Measurements from ENCODE around the gene GPRC6A. TPM values are rescaled to one million over a fixed set of nuclear protein-coding genes. Genes with fewer than 3 reads are reported as not detected.
"Not testable (repeated sequence)": the region's sequence is repeated elsewhere in the genome, so short reads cannot be mapped to it uniquely, and the experiment has no call there.

The GPRC6A gene
- total and polyA plus RNA-seq, 2 donors: not detected

GRCh38 chr6:116834526-116834925 is 5.6 kb upstream of the GPRC6A start:
- not testable (repeated sequence) for DNase-seq (ENCODE audit: extremely low spot score); H3K36me3 ChIP-seq (ENCODE audit: insufficient read depth); H3K27ac ChIP-seq (ENCODE audit: low read depth); H3K4me1 ChIP-seq (ENCODE audit: insufficient read depth); H3K4me3 ChIP-seq (ENCODE audit: low read depth, low read length)
- 94% methylated on average over 2 of the region's 2 CpGs for WGBS

GRCh38 chr6:116827561-116828240 is 1.2 kb downstream of the GPRC6A start:
- WGBS: 56% methylated on average over 2 of the region's 2 CpGs
- no peak for DNase-seq (ENCODE audit: extremely low spot score)
- Histone ChIP-seq H3K27ac (ENCODE audit: low read depth) (no peak overlapping the region), H3K4me1 (ENCODE audit: insufficient read depth) (no peaks in the 10 kb centered on the region), H3K4me3 (ENCODE audit: low read depth, low read length) (no peak overlapping the region), H3K36me3 (ENCODE audit: insufficient read depth) (no peaks in the 10 kb centered on the region)

- not testable (repeated sequence) for H3K4me3 ChIP-seq (ENCODE audit: low read depth, low read length); H3K27ac ChIP-seq (ENCODE audit: low read depth); H3K36me3 ChIP-seq (ENCODE audit: insufficient read depth); DNase-seq (ENCODE audit: extremely low spot score); H3K4me1 ChIP-seq (ENCODE audit: insufficient read depth)
- WGBS: 94% methylated on average over 15 of the region's 15 CpGs
Measured at GRCh38 chr6:116816336-116816735, 12.5 kb downstream of the GPRC6A start.

- H3K36me3 ChIP-seq (ENCODE audit: insufficient read depth): no peaks in the 10 kb centered on the region
Measured at GRCh38 chr6:116812051-116812650, 16.7 kb downstream of the GPRC6A start.

GRCh38 chr6:116801971-116802370 is 26.9 kb downstream of the GPRC6A start:
- no peaks in the 10 kb centered on the region for H3K4me1 ChIP-seq (ENCODE audit: insufficient read depth)
- peaks cover 2% of the 10 kb centered on the region for H3K36me3 ChIP-seq (ENCODE audit: insufficient read depth)
- no peak overlapping the region for H3K4me3 ChIP-seq (ENCODE audit: low read depth, low read length)
- no peak for DNase-seq (ENCODE audit: extremely low spot score)
- no peak overlapping the region for H3K27ac ChIP-seq (ENCODE audit: low read depth)

More at GRCh38 chr6:116812051-116812650, 16.7 kb downstream of the GPRC6A start:
- 90% methylated on average over 2 of the region's 2 CpGs for WGBS
- Histone ChIP-seq H3K4me3 (ENCODE audit: low read depth, low read length) (no peak overlapping the region), H3K27ac (ENCODE audit: low read depth) (no peak overlapping the region), H3K4me1 (ENCODE audit: insufficient read depth) (no peaks in the 10 kb centered on the region)
- no peak for DNase-seq (ENCODE audit: extremely low spot score)

- DNase-seq (ENCODE audit: extremely low spot score): no peak
- Histone ChIP-seq H3K27ac (ENCODE audit: low read depth) (no peak overlapping the region), H3K4me3 (ENCODE audit: low read depth, low read length) (no peak overlapping the region), H3K36me3 (ENCODE audit: insufficient read depth) (peaks cover 2% of the 10 kb centered on the region), H3K4me1 (ENCODE audit: insufficient read depth) (no peaks in the 10 kb centered on the region)
Measured at GRCh38 chr6:116799945-116800344, 28.9 kb downstream of the GPRC6A start.

- DNase-seq (ENCODE audit: extremely low spot score): no peak
Measured at GRCh38 chr6:116797585-116797984, 31.3 kb downstream of the GPRC6A start.

GRCh38 chr6:116793224-116793623 is 35.7 kb downstream of the GPRC6A start:
- 54% methylated on average over 3 of the region's 3 CpGs for WGBS
- Histone ChIP-seq H3K4me1 (ENCODE audit: insufficient read depth) (no peaks in the 10 kb centered on the region), H3K36me3 (ENCODE audit: insufficient read depth) (no peaks in the 10 kb centered on the region), H3K4me3 (ENCODE audit: low read depth, low read length) (no peak overlapping the region), H3K27ac (ENCODE audit: low read depth) (no peak overlapping the region)
- no peak for DNase-seq (ENCODE audit: extremely low spot score)

More at GRCh38 chr6:116797585-116797984, 31.3 kb downstream of the GPRC6A start:
- WGBS: 58% methylated on average over 2 of the region's 2 CpGs
- H3K4me3 ChIP-seq (ENCODE audit: low read depth, low read length): no peak overlapping the region
- H3K36me3 ChIP-seq (ENCODE audit: insufficient read depth): no peaks in the 10 kb centered on the region
- H3K4me1 ChIP-seq (ENCODE audit: insufficient read depth): no peaks in the 10 kb centered on the region
- no peak overlapping the region for H3K27ac ChIP-seq (ENCODE audit: low read depth)

GRCh38 chr6:116783852-116784251 is 45.0 kb downstream of the GPRC6A start:
- no peak overlapping the region for H3K4me3 ChIP-seq (ENCODE audit: low read depth, low read length)
- no peaks in the 10 kb centered on the region for H3K36me3 ChIP-seq (ENCODE audit: insufficient read depth)
- H3K27ac ChIP-seq (ENCODE audit: low read depth): no peak overlapping the region
- DNase-seq (ENCODE audit: extremely low spot score): no peak
- no peaks in the 10 kb centered on the region for H3K4me1 ChIP-seq (ENCODE audit: insufficient read depth)
- 63% methylated on average over 5 of the region's 5 CpGs for WGBS

GRCh38 chr6:116779573-116780164 is 49.2 kb downstream of the GPRC6A start:
- no peak for DNase-seq (ENCODE audit: extremely low spot score)
- H3K4me3 ChIP-seq (ENCODE audit: low read depth, low read length): no peak overlapping the region

GRCh38 chr6:116773886-116774285 is 55.0 kb downstream of the GPRC6A start:
- H3K36me3 ChIP-seq (ENCODE audit: insufficient read depth): no peaks in the 10 kb centered on the region
- no peak for DNase-seq (ENCODE audit: extremely low spot score)
- 77% methylated on average over 1 of the region's 1 CpG for WGBS
- H3K27ac ChIP-seq (ENCODE audit: low read depth): no peak overlapping the region
- no peak overlapping the region for H3K4me3 ChIP-seq (ENCODE audit: low read depth, low read length)
- H3K4me1 ChIP-seq (ENCODE audit: insufficient read depth): no peaks in the 10 kb centered on the region

More at GRCh38 chr6:116779573-116780164, 49.2 kb downstream of the GPRC6A start:
- no peaks in the 10 kb centered on the region for H3K36me3 ChIP-seq (ENCODE audit: insufficient read depth)
- H3K4me1 ChIP-seq (ENCODE audit: insufficient read depth): no peaks in the 10 kb centered on the region
- H3K27ac ChIP-seq (ENCODE audit: low read depth): no peak overlapping the region
- 29% methylated on average over 13 of the region's 13 CpGs for WGBS

- H3K4me1 ChIP-seq (ENCODE audit: insufficient read depth): no peaks in the 10 kb centered on the region
- H3K27ac ChIP-seq (ENCODE audit: low read depth): no peak overlapping the region
- 70% methylated on average over 1 of the region's 1 CpG for WGBS
- no peak overlapping the region for H3K4me3 ChIP-seq (ENCODE audit: low read depth, low read length)
- no peaks in the 10 kb centered on the region for H3K36me3 ChIP-seq (ENCODE audit: insufficient read depth)
- no peak for DNase-seq (ENCODE audit: extremely low spot score)
Measured at GRCh38 chr6:116772450-116772849, 56.4 kb downstream of the GPRC6A start.

GRCh38 chr6:116767715-116768114 is 61.2 kb downstream of the GPRC6A start:
- 45% methylated on average over 2 of the region's 2 CpGs for WGBS
- Histone ChIP-seq H3K27ac (ENCODE audit: low read depth) (no peak overlapping the region), H3K36me3 (ENCODE audit: insufficient read depth) (no peaks in the 10 kb centered on the region), H3K4me1 (ENCODE audit: insufficient read depth) (no peaks in the 10 kb centered on the region), H3K4me3 (ENCODE audit: low read depth, low read length) (no peak overlapping the region)
- DNase-seq (ENCODE audit: extremely low spot score): no peak

GRCh38 chr6:116766506-116767176 is 62.2 kb downstream of the GPRC6A start:
- H3K4me3 ChIP-seq (ENCODE audit: low read depth, low read length): no peak overlapping the region
- no peaks in the 10 kb centered on the region for H3K4me1 ChIP-seq (ENCODE audit: insufficient read depth)
- no peaks in the 10 kb centered on the region for H3K36me3 ChIP-seq (ENCODE audit: insufficient read depth)
- DNase-seq (ENCODE audit: extremely low spot score): no peak
- no peak overlapping the region for H3K27ac ChIP-seq (ENCODE audit: low read depth)
- WGBS: 75% methylated on average over 5 of the region's 5 CpGs

Measured in urinary bladder (tissue), 4 donors.